IMR-90 (cell line): ENCODE data around the gene SLC66A2. TPM values are rescaled to one million over a fixed set of nuclear protein-coding genes. Genes with fewer than 3 reads are reported as not detected.

ENCODE experiments used
- ATAC-seq: fragments of 200-7000 bp; cut with Tn5 transposase; 2 replicates; pipeline ENCODE4 v1.9.1; 2020; ENCODE audit warnings: low read depth, mild to moderate bottlenecking, moderate library complexity
- BruUV-seq: library from RNA; stranded (reverse); fragments of 400-500 nt; replicated peaks from 2 replicates; lab custom pipeline; 2021; lab: Mats Ljungman, UMichigan
- CTCF ChIA-PET: fragments of 300-600 bp; formaldehyde crosslinking; extraction: SDS; loops from one replicate; lab custom pipeline; 2021; ENCODE audit warnings: antibody characterized with exemption; lab: Yijun Ruan, JAX
- POLR2A ChIA-PET: fragments of 300-600 bp; sonication (Branson Sonifier 250); formaldehyde crosslinking; loops from one replicate; lab custom pipeline; 2022; ENCODE audit warnings: antibody characterized with exemption; ENCODE audit not compliant: unreplicated experiment; lab: Charles Lee
- DNase-seq: peaks from one replicate; pipeline ENCODE4 v3.0.0; 2013
- H2AFZ ChIP-seq: replicated peaks from 2 replicates; pipeline ENCODE3; 2013; ENCODE audit warnings: low read length, mild to moderate bottlenecking; ENCODE audit not compliant: poor library complexity
- H2AK5ac ChIP-seq: 2 replicates; pipeline ENCODE4 v1.6.1; 2013; ENCODE audit warnings: low read depth, low read length, inconsistent platforms
- H2AK9ac ChIP-seq: replicated peaks from 2 replicates; pipeline ENCODE3; 2013; ENCODE audit warnings: mild to moderate bottlenecking, low read depth, low read length, moderate library complexity; ENCODE audit not compliant: poor library complexity
- H2BK120ac ChIP-seq: 2 replicates; pipeline ENCODE4 v1.6.1; 2013; ENCODE audit warnings: low read depth, low read length, inconsistent platforms
- H2BK15ac ChIP-seq: 3 replicates; pipeline ENCODE4 v1.6.1; 2013; ENCODE audit warnings: low read depth, low read length, inconsistent platforms
- H2BK20ac ChIP-seq: 2 replicates; pipeline ENCODE4 v1.6.1; 2013; ENCODE audit warnings: low read depth, mild to moderate bottlenecking, inconsistent platforms, low read length, moderate library complexity
- H2BK5ac ChIP-seq: 2 replicates; pipeline ENCODE4 v1.6.1; 2013; ENCODE audit warnings: mild to moderate bottlenecking, low read depth, low read length, inconsistent platforms; ENCODE audit not compliant: poor library complexity, severe bottlenecking
- H3K14ac ChIP-seq: replicated peaks from 2 replicates; pipeline ENCODE4 v1.6.1; 2013; ENCODE audit warnings: low read depth, low read length, inconsistent platforms
- H3K18ac ChIP-seq: 2 replicates; pipeline ENCODE4 v1.6.1; 2013; ENCODE audit warnings: low read depth, low read length, control low read depth
- H3K23ac ChIP-seq: 2 replicates; pipeline ENCODE4 v1.6.1; 2013; ENCODE audit warnings: low read depth, low read length, inconsistent platforms
- H3K27ac ChIP-seq: 2 replicates; pipeline ENCODE4 v1.5.1; 2013; ENCODE audit warnings: mild to moderate bottlenecking, control low read depth, low read length; ENCODE audit not compliant: insufficient read depth
- H3K27me3 ChIP-seq: 2 replicates; pipeline ENCODE4 v1.6.1; 2013; ENCODE audit warnings: low read length; ENCODE audit not compliant: control insufficient read depth, insufficient read depth
- H3K36me3 ChIP-seq: 2 replicates; pipeline ENCODE4 v1.6.1; 2013; ENCODE audit warnings: low read length, mixed read lengths; ENCODE audit not compliant: control insufficient read depth, insufficient read depth
- H3K4ac ChIP-seq: 2 replicates; pipeline ENCODE4 v1.6.1; 2013; ENCODE audit warnings: low read depth, low read length, inconsistent platforms
- H3K4me1 ChIP-seq: 2 replicates; pipeline ENCODE4 v1.6.1; 2013; ENCODE audit warnings: low read length, mixed read lengths; ENCODE audit not compliant: control insufficient read depth, insufficient read depth
- H3K4me2 ChIP-seq: 2 replicates; pipeline ENCODE4 v1.6.1; 2013; ENCODE audit warnings: low read depth, mild to moderate bottlenecking, control low read depth, low read length, moderate library complexity
- H3K4me3 ChIP-seq: 2 replicates; pipeline ENCODE4 v1.5.1; 2013; ENCODE audit warnings: low read depth, mild to moderate bottlenecking, control low read depth, low read length, moderate library complexity; ENCODE audit not compliant: insufficient read depth
- H3K56ac ChIP-seq: 2 replicates; pipeline ENCODE4 v1.6.1; 2013; ENCODE audit warnings: low read length, inconsistent platforms; ENCODE audit not compliant: insufficient read depth; ENCODE audit errors: extremely low read depth
- H3K79me1 ChIP-seq, 2 experiments: 2 replicates each; pipeline ENCODE4 v1.6.1; 2013; ENCODE audit warnings: low read length in 2 of 2, inconsistent platforms in 1 of 2, low read depth in 1 of 2
- H3K9ac ChIP-seq: 2 replicates; pipeline ENCODE4 v1.6.1; 2013; ENCODE audit warnings: low read depth, low read length, control low read depth
- H3K9me1 ChIP-seq: 2 replicates; pipeline ENCODE4 v1.6.1; 2013; ENCODE audit warnings: low read length, inconsistent platforms; ENCODE audit not compliant: insufficient read depth
- H3K9me3 ChIP-seq: 2 replicates; pipeline ENCODE4 v1.6.1; 2013; ENCODE audit warnings: low read length; ENCODE audit not compliant: control insufficient read depth, insufficient read depth
- H4K20me1 ChIP-seq: 2 replicates; pipeline ENCODE4 v1.6.1; 2013; ENCODE audit warnings: low read length, inconsistent platforms; ENCODE audit not compliant: insufficient read depth
- H4K5ac ChIP-seq: 2 replicates; pipeline ENCODE4 v1.6.1; 2013; ENCODE audit warnings: mild to moderate bottlenecking, low read depth, low read length, control low read depth
- H4K8ac ChIP-seq, 2 experiments: 2 replicates each; pipeline ENCODE4 v1.6.1; 2013; ENCODE audit warnings: low read depth in 2 of 2, low read length in 2 of 2, control low read depth in 1 of 2, inconsistent platforms in 1 of 2
- H4K91ac ChIP-seq: 2 replicates; pipeline ENCODE4 v1.6.1; 2013; ENCODE audit warnings: low read depth, low read length, inconsistent platforms; ENCODE audit not compliant: insufficient read depth
- BHLHE40 ChIP-seq: fragments of 150-350 bp; IDR thresholded peaks from 2 replicates; pipeline ENCODE4 v1.6.1; 2016; ENCODE audit warnings: mild to moderate bottlenecking, low read depth, low read length
- CEBPB ChIP-seq: IDR thresholded peaks from 2 replicates; pipeline ENCODE4 v1.6.1; 2012; ENCODE audit warnings: low read depth, low read length, improper control_type of control experiment
- ELK1 ChIP-seq: fragments of 150-350 bp; IDR thresholded peaks from 2 replicates; pipeline ENCODE4 v1.6.1; 2016; ENCODE audit warnings: low read depth, mild to moderate bottlenecking, low read length, moderate library complexity, borderline replicate concordance
- FOS ChIP-seq: fragments of 150-350 bp; IDR thresholded peaks from 2 replicates; pipeline ENCODE4 v1.6.1; 2016; ENCODE audit warnings: low read depth, low read length
- MAFK ChIP-seq: IDR thresholded peaks from 2 replicates; pipeline ENCODE4 v1.6.1; 2012; ENCODE audit warnings: low read depth, low read length, improper control_type of control experiment
- MAZ ChIP-seq: IDR thresholded peaks from 2 replicates; pipeline ENCODE4 v1.6.1; 2012; ENCODE audit warnings: low read depth, mild to moderate bottlenecking, low read length, improper control_type of control experiment, moderate library complexity, borderline replicate concordance
- NFE2L2 ChIP-seq: fragments of 150-350 bp; IDR thresholded peaks from 2 replicates; pipeline ENCODE4 v1.6.1; 2016; ENCODE audit warnings: low read depth, mild to moderate bottlenecking, low read length
- RAD21 ChIP-seq: IDR thresholded peaks from 2 replicates; pipeline ENCODE4 v1.6.1; 2012; ENCODE audit warnings: low read length, improper control_type of control experiment
- RCOR1 ChIP-seq: IDR thresholded peaks from 2 replicates; pipeline ENCODE4 v1.6.1; 2012; ENCODE audit warnings: mild to moderate bottlenecking, low read length, improper control_type of control experiment; ENCODE audit not compliant: insufficient replicate concordance
- RFX5 ChIP-seq: IDR thresholded peaks from 2 replicates; pipeline ENCODE4 v1.8.0; 2012; ENCODE audit warnings: low read depth, mild to moderate bottlenecking, low read length, moderate library complexity
- WGBS, 2 experiments: methylation state at CpG; one replicate each; pipeline versions ENCODE4 v1.1.5 to v1.1.7; 2013; ENCODE audit warnings: missing lambda C conversion rate in 2 of 2; ENCODE audit not compliant: insufficient read length in 1 of 2; ENCODE audit errors: extremely low coverage in 2 of 2; 5-methylcytosine and 5-hydroxymethylcytosine counted together
- dilution Hi-C: fragments of 300-500 bp; cut with HindIII; formaldehyde crosslinking; loops from one replicate; pipeline ENCODE4 v1.14.3; 2018; ENCODE audit warnings: low sequenced_read_pairs; ENCODE audit not compliant: unreplicated experiment
- in situ Hi-C: fragments of 300-500 bp; cut with MboI; formaldehyde crosslinking; loops from 3 replicates; pipeline ENCODE4 v1.14.3; 2019; ENCODE audit warnings: low sequenced_read_pairs, inconsistent platforms, mixed read lengths
- intact Hi-C: fragments of 100-400 bp; cut with micrococcal nuclease; formaldehyde crosslinking; loops from 2 replicates; pipeline ENCODE4 v1.10.0; 2022
- polyA plus RNA-seq, 3 experiments: library from polyadenylated mRNA; depleted of rRNA; stranded (reverse); fragments of >200 nt; gene quantifications; 2 replicates each; pipeline ENCODE4 v1.2.3, GENCODE V29; 2012; ENCODE audit warnings: low replicate concordance in 1 of 3
- total RNA-seq: library from RNA; depleted of rRNA; stranded (reverse); fragments of >200 nt; gene quantifications from 2 replicates; pipeline ENCODE4 v1.2.3, GENCODE V29; 2012
- TF ChIP-seq, protein P1 (sequence below): fragments of 150-350 bp; IDR thresholded peaks from 2 replicates; pipeline ENCODE4 v1.6.1; 2017; ENCODE audit warnings: mild to moderate bottlenecking, antibody characterized with exemption, low read length, low read depth
- TF ChIP-seq, protein P2 (sequence below): conservative IDR thresholded peaks from 2 replicates; pipeline ENCODE4 v1.5.1; 2012; ENCODE audit warnings: mild to moderate bottlenecking, low read depth, low read length, improper control_type of control experiment

The SLC66A2 gene
- total and polyA plus RNA-seq, 2 of the 4 experiments (the other 2 are of a cell fraction) = 17.6 to 23.5 TPM

GRCh38 chr18:79938196-79938595 lies 13.3 kb downstream of the SLC66A2 start:
- Histone ChIP-seq H4K20me1 (peaks cover 56% of the 10 kb centered on the region), H2BK5ac (no peak overlapping the region), H3K4ac (no peak overlapping the region), H2AK9ac (peak overlapping the region; percentile 5), H3K4me1 (no peaks in the 10 kb centered on the region), H4K91ac (no peak overlapping the region), H2AK5ac (no peak overlapping the region), H3K14ac (no peak overlapping the region), H2BK15ac (no peak overlapping the region), H3K9me1 (peaks cover 8% of the 10 kb centered on the region), H3K4me3 (no peak overlapping the region), H3K18ac (no peak overlapping the region), H3K79me1 (peaks cover 25 to 84% of the 10 kb centered on the region in 2 experiments), H2BK20ac (no peak overlapping the region), H3K27ac (no peak overlapping the region), H4K8ac (no peak overlapping the region), H3K9me3 (peaks cover 8% of the 10 kb centered on the region), H3K23ac (no peak overlapping the region), H2BK120ac (no peak overlapping the region), H3K27me3 (no peaks in the 10 kb centered on the region), H4K5ac (no peak overlapping the region), H3K4me2 (no peak overlapping the region), H3K56ac (no peak overlapping the region), H2AFZ (no peak overlapping the region), H3K9ac (no peak overlapping the region), H3K36me3 (peaks cover 62% of the 10 kb centered on the region)
- DNase-seq (no peak), ATAC-seq (no peak)
- ChIA-PET POLR2A (no interaction called here), CTCF (no interaction called here)
- TF ChIP-seq CEBPB (no peak), BHLHE40 (no peak), RFX5 (no peak), MAFK (no peak), RAD21 (no peak), ELK1 (no peak), MAZ (no peak), NFE2L2 (no peak), RCOR1 (no peak), FOS (no peak)
- TF ChIP-seq, protein P1, sequence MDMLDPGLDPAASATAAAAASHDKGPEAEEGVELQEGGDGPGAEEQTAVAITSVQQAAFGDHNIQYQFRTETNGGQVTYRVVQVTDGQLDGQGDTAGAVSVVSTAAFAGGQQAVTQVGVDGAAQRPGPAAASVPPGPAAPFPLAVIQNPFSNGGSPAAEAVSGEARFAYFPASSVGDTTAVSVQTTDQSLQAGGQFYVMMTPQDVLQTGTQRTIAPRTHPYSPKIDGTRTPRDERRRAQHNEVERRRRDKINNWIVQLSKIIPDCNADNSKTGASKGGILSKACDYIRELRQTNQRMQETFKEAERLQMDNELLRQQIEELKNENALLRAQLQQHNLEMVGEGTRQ = no peak
- TF ChIP-seq, protein P2, sequence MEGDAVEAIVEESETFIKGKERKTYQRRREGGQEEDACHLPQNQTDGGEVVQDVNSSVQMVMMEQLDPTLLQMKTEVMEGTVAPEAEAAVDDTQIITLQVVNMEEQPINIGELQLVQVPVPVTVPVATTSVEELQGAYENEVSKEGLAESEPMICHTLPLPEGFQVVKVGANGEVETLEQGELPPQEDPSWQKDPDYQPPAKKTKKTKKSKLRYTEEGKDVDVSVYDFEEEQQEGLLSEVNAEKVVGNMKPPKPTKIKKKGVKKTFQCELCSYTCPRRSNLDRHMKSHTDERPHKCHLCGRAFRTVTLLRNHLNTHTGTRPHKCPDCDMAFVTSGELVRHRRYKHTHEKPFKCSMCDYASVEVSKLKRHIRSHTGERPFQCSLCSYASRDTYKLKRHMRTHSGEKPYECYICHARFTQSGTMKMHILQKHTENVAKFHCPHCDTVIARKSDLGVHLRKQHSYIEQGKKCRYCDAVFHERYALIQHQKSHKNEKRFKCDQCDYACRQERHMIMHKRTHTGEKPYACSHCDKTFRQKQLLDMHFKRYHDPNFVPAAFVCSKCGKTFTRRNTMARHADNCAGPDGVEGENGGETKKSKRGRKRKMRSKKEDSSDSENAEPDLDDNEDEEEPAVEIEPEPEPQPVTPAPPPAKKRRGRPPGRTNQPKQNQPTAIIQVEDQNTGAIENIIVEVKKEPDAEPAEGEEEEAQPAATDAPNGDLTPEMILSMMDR = no peak
- intact Hi-C loops = no loop called here
- BruUV-seq = no TSS peak
- no CpG with 5 or more reads among the region's 9 CpGs for WGBS, 2 experiments
- dilution Hi-C loops = no loop called here
- in situ Hi-C loops = no loop called here
